ENCODE data around the gene TCFL5. TPM values are rescaled to one million over a fixed set of nuclear protein-coding genes. Genes with fewer than 3 reads are reported as not detected.

Gene TCFL5
- total RNA-seq, 1 experiment from 2014 or later = 29.3 TPM

DNA sequence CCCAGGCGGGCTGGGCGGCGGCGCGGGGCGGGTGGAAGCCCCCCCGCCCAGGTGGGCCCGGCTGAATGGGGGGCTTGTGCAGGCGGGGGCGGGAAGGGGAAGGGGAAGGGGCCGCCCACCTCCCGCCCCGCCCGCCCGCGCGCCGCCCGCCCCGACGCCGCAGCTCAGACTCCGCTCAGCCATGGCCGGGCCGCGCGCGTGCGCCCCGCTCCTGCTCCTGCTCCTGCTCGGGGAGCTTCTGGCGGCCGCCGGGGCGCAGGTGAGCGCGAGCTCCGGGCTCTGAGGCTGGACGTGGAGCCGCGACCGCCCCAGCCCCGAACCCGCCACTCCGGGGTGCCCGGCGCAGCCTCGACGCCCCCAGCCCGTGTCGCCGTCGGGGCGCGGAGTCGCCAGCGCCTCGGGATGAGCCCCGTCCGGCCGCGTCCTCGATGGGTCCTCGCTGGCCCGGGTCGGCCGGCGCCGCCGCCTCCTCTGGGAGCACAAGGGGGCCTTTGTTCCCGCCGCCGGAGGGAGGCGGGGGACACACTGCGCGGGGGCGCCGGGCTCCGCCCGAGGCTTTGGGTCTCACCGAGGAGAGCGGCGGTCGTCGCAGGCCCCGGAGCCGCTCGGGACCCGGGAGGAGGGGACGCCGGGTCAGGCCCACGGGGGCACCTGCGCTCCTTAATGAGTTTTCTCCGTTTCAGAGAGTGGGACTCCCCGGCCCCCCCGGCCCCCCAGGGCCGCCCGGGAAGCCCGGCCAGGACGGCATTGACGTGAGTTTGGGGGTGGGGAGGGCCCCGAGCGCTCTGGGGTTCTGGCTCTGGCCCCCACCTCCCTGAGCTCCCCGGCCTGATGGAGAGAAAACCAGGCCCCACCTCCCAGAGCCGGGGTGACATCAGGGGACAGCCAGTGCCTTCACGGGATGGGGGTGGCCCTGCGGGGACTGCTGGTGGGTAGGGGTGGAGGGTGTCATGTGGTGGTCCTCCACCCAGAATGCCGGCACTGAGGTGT lies 44.4 kb downstream of the TCFL5 start, which contains the start of gene COL9A3:
TSS of gene COL9A3 (plus strand) at position 167 of the 990 bp plus-strand sequence. CDS start at position 182, 15 bp downstream.
- no peaks in the 10 kb centered on the region for H3K36me3 ChIP-seq (ENCODE audit: low read depth)
- ChIA-PET POLR2A (ENCODE audit: unreplicated experiment) (interaction anchor here (0.7 kb wide), 1 partner anchor 226 kb away, joined by 3 read pairs; no protein-coding TSS in a partner anchor), CTCF (no interaction called here)
- no peaks in the 10 kb centered on the region for H3K79me2 ChIP-seq (ENCODE audit: low read depth)
- H3K9me2 ChIP-seq (ENCODE audit: insufficient read depth) = no peaks in the 10 kb centered on the region
- H3K27ac ChIP-seq = no peak within 1 kb of the TSS
- peaks cover 12% of the 10 kb centered on the region for H3K27me3 ChIP-seq (ENCODE audit: insufficient read depth, low read depth)
- H4K20me1 ChIP-seq (ENCODE audit: insufficient read depth) = peaks cover 12% of the 10 kb centered on the region
- no peak within 1 kb of the TSS for H3K4me3 ChIP-seq
- H2AFZ ChIP-seq = no peak within 1 kb of the TSS
- intact Hi-C loops (cut with micrococcal nuclease; ENCODE audit: unreplicated experiment) = no loop called here
- DNase-seq = no peak
- no peaks in the 10 kb centered on the region for H3K9me3 ChIP-seq (ENCODE audit: insufficient read depth, low read depth)
- peaks cover 44% of the 10 kb centered on the region; the same call in 1 of the 2 replicates for H3F3A ChIP-seq (ENCODE audit: insufficient read depth, low read depth)
- H3K4me1 ChIP-seq (replicated peaks; ENCODE audit: insufficient read depth) = peaks cover 46% of the 10 kb centered on the region
- TF ChIP-seq, protein P1, sequence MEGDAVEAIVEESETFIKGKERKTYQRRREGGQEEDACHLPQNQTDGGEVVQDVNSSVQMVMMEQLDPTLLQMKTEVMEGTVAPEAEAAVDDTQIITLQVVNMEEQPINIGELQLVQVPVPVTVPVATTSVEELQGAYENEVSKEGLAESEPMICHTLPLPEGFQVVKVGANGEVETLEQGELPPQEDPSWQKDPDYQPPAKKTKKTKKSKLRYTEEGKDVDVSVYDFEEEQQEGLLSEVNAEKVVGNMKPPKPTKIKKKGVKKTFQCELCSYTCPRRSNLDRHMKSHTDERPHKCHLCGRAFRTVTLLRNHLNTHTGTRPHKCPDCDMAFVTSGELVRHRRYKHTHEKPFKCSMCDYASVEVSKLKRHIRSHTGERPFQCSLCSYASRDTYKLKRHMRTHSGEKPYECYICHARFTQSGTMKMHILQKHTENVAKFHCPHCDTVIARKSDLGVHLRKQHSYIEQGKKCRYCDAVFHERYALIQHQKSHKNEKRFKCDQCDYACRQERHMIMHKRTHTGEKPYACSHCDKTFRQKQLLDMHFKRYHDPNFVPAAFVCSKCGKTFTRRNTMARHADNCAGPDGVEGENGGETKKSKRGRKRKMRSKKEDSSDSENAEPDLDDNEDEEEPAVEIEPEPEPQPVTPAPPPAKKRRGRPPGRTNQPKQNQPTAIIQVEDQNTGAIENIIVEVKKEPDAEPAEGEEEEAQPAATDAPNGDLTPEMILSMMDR (conservative IDR thresholded peaks at IDR 0.05) = no peak
- TF ChIP-seq EZH2 (IDR thresholded peaks at IDR 0.05; ENCODE audit: low read depth) = no peak
- no TSS peak for BruUV-seq (replicated peaks)
- H3K4me2 ChIP-seq = no peak within 1 kb of the TSS

DNA sequence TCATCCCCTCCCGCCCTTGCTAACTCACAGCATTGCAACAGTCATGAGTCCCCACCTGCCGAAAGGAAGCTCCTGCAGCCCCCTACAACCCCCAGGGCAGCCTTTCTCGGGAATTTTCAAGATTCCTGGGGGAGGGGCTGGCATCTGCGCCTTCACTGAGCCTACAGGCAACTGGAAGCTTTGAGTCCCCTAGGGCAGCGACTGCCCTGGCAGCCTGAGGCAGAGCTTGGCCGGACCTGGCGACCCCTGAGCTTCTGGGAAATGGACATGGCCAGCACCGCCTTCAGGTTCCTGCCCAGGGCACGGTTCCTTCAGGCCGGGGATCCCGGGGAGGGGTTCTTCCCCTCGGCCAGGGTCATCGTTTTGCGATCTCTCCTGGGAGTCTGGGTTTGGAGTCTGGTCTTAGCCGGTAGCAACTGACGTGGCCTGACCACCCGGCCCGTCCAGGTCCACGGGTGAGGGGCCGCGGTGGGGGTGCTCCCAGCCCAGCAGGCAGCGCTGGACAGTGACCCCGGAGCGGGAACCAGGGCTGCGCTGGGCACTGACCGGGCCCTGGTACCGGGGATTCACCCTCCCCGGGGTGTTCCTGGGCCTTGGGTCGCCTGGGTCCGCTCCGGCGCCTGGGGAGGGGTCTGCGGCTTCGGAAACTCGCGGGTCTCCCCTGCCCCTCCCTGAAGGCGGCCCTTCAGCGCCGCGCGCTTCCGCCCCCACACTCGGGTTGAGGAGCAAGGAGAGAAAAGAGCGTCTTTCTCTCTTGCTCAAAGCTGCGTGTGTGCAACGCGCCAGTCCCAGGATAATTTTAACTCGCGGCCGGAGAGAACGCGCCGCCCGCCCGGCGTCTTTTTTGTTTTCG lies 45.4 kb downstream of the TCFL5 start:
- BruUV-seq (replicated peaks) = no TSS peak
- no peaks in the 10 kb centered on the region for H3K9me2 ChIP-seq (ENCODE audit: insufficient read depth)
- TF ChIP-seq, protein P1 (conservative IDR thresholded peaks at IDR 0.05) = no peak
- no peak for TF ChIP-seq EZH2 (IDR thresholded peaks at IDR 0.05; ENCODE audit: low read depth)
- peaks cover 12% of the 10 kb centered on the region for H3K27me3 ChIP-seq (ENCODE audit: insufficient read depth, low read depth)
- H3K4me2 ChIP-seq = no peak overlapping the region
- CTCF ChIA-PET = interaction anchor here (0.6 to 0.9 kb wide), 2 partner anchors 16 to 243 kb away, joined by 3 to 4 read pairs; no protein-coding TSS in a partner anchor
- H3K36me3 ChIP-seq (ENCODE audit: low read depth) = no peaks in the 10 kb centered on the region
- peaks cover 12% of the 10 kb centered on the region for H4K20me1 ChIP-seq (ENCODE audit: insufficient read depth)
- H2AFZ ChIP-seq = no peak overlapping the region
- intact Hi-C loops (cut with micrococcal nuclease; ENCODE audit: unreplicated experiment) = no loop called here
- POLR2A ChIA-PET (ENCODE audit: unreplicated experiment) = interaction anchor here (0.5 to 0.7 kb wide), 3 partner anchors 84 to 695 kb away, joined by 3 to 4 read pairs (median 4); no protein-coding TSS in a partner anchor
- DNase-seq = no peak
- H3K79me2 ChIP-seq (ENCODE audit: low read depth) = no peaks in the 10 kb centered on the region
- H3F3A ChIP-seq (ENCODE audit: insufficient read depth, low read depth) = peaks cover 44% of the 10 kb centered on the region; the same call in 1 of the 2 replicates
- no peak overlapping the region for H3K27ac ChIP-seq
- H3K4me3 ChIP-seq = no peak overlapping the region
- peaks cover 46% of the 10 kb centered on the region for H3K4me1 ChIP-seq (replicated peaks; ENCODE audit: insufficient read depth)
- no peaks in the 10 kb centered on the region for H3K9me3 ChIP-seq (ENCODE audit: insufficient read depth, low read depth)
